Mesendoderm (in vitro differentiated cells): Measurements from ENCODE around the gene MEF2C.

ENCODE experiments used
- DNase-seq: peaks from one replicate; pipeline ENCODE4 v3.0.0; 2013
- H2AK5ac ChIP-seq: 2 replicates; pipeline ENCODE4 v1.6.1; 2013; ENCODE audit warnings: low read length, inconsistent platforms
- H2BK120ac ChIP-seq: 2 replicates; pipeline ENCODE4 v1.6.1; 2013; ENCODE audit warnings: low read depth, mild to moderate bottlenecking, low read length, moderate library complexity, mixed read lengths
- H2BK15ac ChIP-seq: replicated peaks from 2 replicates; pipeline ENCODE4 v1.6.1; 2013; ENCODE audit warnings: low read depth, mild to moderate bottlenecking, moderate library complexity
- H2BK5ac ChIP-seq: 2 replicates; pipeline ENCODE4 v1.6.1; 2013; ENCODE audit warnings: low read length, inconsistent platforms
- H3K18ac ChIP-seq: 2 replicates; pipeline ENCODE4 v1.6.1; 2013; ENCODE audit warnings: mild to moderate bottlenecking, low read length, mixed read lengths
- H3K23ac ChIP-seq: one replicate; pipeline ENCODE4 v1.6.1; 2013; ENCODE audit warnings: low read length
- H3K27ac ChIP-seq: 2 replicates; pipeline ENCODE4 v1.5.1; 2013; ENCODE audit warnings: low read depth, mild to moderate bottlenecking, inconsistent platforms, low read length, moderate library complexity
- H3K27me3 ChIP-seq: 2 replicates; pipeline ENCODE4 v1.6.1; 2013; ENCODE audit warnings: low read length, control low read depth, mild to moderate bottlenecking, inconsistent platforms; ENCODE audit not compliant: insufficient read depth, poor library complexity
- H3K36me3 ChIP-seq: 2 replicates; pipeline ENCODE4 v1.6.1; 2013; ENCODE audit warnings: low read length, inconsistent platforms; ENCODE audit not compliant: control insufficient read depth, insufficient read depth
- H3K4ac ChIP-seq: one replicate; pipeline ENCODE4 v1.6.1; 2013; ENCODE audit warnings: low read depth, mild to moderate bottlenecking, low read length, moderate library complexity
- H3K4me1 ChIP-seq: 2 replicates; pipeline ENCODE4 v1.6.1; 2013; ENCODE audit warnings: low read depth, low read length, inconsistent platforms; ENCODE audit not compliant: control insufficient read depth
- H3K4me2 ChIP-seq: 2 replicates; pipeline ENCODE4 v1.6.1; 2013; ENCODE audit warnings: low read length
- H3K4me3 ChIP-seq: 2 replicates; pipeline ENCODE4 v1.5.1; 2013; ENCODE audit warnings: mild to moderate bottlenecking, low read length
- H3K56ac ChIP-seq: one replicate; pipeline ENCODE4 v1.6.1; 2013; ENCODE audit warnings: low read length
- H3K79me1 ChIP-seq: 2 replicates; pipeline ENCODE4 v1.6.1; 2013; ENCODE audit warnings: low read length, inconsistent platforms
- H3K79me2 ChIP-seq: 2 replicates; pipeline ENCODE4 v1.6.1; 2013; ENCODE audit warnings: mild to moderate bottlenecking, low read length; ENCODE audit not compliant: control insufficient read depth, insufficient read depth
- H3K9ac ChIP-seq: 2 replicates; pipeline ENCODE4 v1.6.1; 2013; ENCODE audit warnings: low read length, inconsistent platforms
- H4K5ac ChIP-seq: one replicate; pipeline ENCODE4 v1.6.1; 2013; ENCODE audit warnings: low read length
- H4K8ac ChIP-seq: one replicate; pipeline ENCODE4 v1.6.1; 2013; ENCODE audit warnings: low read depth, mild to moderate bottlenecking, control low read depth, low read length, moderate library complexity
- WGBS: extraction: QIAGEN DNeasy Blood & Tissue Kit; methylation state at CpG from one replicate; pipeline ENCODE4 v1.1.7; 2013; ENCODE audit warnings: low lambda C conversion rate, missing lambda C conversion rate; ENCODE audit not compliant: insufficient coverage; ENCODE audit errors: extremely low coverage; 5-methylcytosine and 5-hydroxymethylcytosine counted together

Gene MEF2C

DNA sequence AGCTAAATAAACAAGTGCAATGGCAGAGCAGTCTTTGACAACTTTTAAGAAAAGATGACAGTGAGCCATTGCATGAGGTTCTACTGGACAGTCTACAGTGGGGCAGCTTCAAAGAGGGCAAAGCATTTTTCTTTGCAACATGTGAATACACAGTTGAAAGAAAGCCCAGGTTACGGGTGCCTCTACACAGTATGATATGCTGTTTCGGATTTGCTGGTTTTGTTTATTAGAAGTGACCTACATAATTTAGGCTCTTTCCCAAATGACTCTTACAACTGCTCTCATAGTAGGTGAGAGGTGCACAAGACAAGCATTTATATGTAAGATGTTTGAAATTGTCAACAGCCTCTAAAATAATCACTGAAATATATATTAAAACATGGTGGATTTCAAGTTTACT lies 62.4 kb downstream of the MEF2C start:
- Histone ChIP-seq H2BK5ac (no peak overlapping the region), H3K9ac (no peak overlapping the region), H3K4ac (no peak overlapping the region), H2BK120ac (no peak overlapping the region), H2AK5ac (no peak overlapping the region), H3K27me3 (no peaks in the 10 kb centered on the region), H3K4me1 (no peaks in the 10 kb centered on the region), H3K4me3 (no peak overlapping the region), H4K8ac (no peak overlapping the region), H3K79me1 (no peaks in the 10 kb centered on the region), H3K56ac (no peak overlapping the region), H3K4me2 (no peak overlapping the region), H4K5ac (no peak overlapping the region), H3K27ac (no peak overlapping the region), H3K36me3 (no peaks in the 10 kb centered on the region), H3K79me2 (no peaks in the 10 kb centered on the region), H3K23ac (no peak overlapping the region), H2BK15ac (no peak overlapping the region), H3K18ac (no peak overlapping the region)
- no peak for DNase-seq
- WGBS: no CpG with 5 or more reads among the region's 2 CpGs

DNA sequence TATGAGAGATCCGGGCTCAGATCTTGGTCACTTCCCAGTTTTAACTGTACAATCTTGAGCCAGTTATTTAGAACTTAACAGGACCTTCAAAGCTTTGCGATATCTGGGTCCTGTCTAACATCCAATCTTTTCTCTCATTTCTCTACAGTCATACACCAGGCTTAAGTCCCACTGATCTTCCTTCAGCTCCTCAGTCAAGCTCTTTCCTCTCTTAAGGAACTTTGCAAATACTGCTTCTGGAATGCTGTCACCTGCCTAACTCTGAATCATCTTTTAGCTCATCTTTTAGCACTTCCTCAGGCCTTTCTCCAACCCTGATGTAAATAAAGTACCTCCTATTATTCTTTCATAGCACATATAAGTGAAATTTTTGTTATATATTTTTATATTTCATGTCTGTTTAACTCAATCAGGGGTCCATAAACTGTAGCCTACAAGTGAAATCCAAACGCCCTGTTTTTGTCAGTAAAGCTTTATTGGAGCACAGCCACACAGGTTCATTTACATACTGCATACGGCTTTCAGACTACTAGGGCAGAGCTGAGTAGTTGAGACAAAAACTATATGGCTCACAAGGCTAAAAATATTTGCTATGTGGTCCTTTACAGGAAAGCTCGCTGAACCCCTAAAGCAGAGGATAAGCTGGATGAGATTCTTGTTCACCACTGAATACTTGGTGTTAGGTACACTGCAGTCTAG lies 63.5 kb downstream of the MEF2C start:
- no peak overlapping the region for H4K8ac ChIP-seq
- H3K23ac ChIP-seq: no peak overlapping the region
- no peak overlapping the region for H3K56ac ChIP-seq
- no peak overlapping the region for H3K27ac ChIP-seq
- no peak overlapping the region for H2BK120ac ChIP-seq
- H3K36me3 ChIP-seq: no peaks in the 10 kb centered on the region
- WGBS: no CpG with 5 or more reads among the region's 5 CpGs
- H3K4me1 ChIP-seq: no peaks in the 10 kb centered on the region
- H3K9ac ChIP-seq: no peak overlapping the region
- H2BK15ac ChIP-seq: no peak overlapping the region
- no peaks in the 10 kb centered on the region for H3K79me2 ChIP-seq
- no peak overlapping the region for H3K18ac ChIP-seq
- H3K4me3 ChIP-seq: no peak overlapping the region
- no peak overlapping the region for H2AK5ac ChIP-seq
- H3K4ac ChIP-seq: no peak overlapping the region
- H3K27me3 ChIP-seq: no peaks in the 10 kb centered on the region
- H2BK5ac ChIP-seq: no peak overlapping the region
- no peak overlapping the region for H3K4me2 ChIP-seq
- no peak overlapping the region for H4K5ac ChIP-seq
- peak; percentile 59 for DNase-seq
- no peaks in the 10 kb centered on the region for H3K79me1 ChIP-seq

- H2BK15ac ChIP-seq: no peak overlapping the region
- H3K56ac ChIP-seq: no peak overlapping the region
- H3K18ac ChIP-seq: no peak overlapping the region
- H3K4me1 ChIP-seq: no peaks in the 10 kb centered on the region
- H3K79me1 ChIP-seq: no peaks in the 10 kb centered on the region
- no peak overlapping the region for H3K9ac ChIP-seq
- WGBS: no CpG with 5 or more reads among the region's 4 CpGs
- no peak overlapping the region for H4K5ac ChIP-seq
- H3K27me3 ChIP-seq: no peaks in the 10 kb centered on the region
- DNase-seq: no peak
- H2AK5ac ChIP-seq: no peak overlapping the region
- H3K4ac ChIP-seq: no peak overlapping the region
- H4K8ac ChIP-seq: no peak overlapping the region
- no peak overlapping the region for H3K4me3 ChIP-seq
- H3K4me2 ChIP-seq: no peak overlapping the region
- no peak overlapping the region for H2BK5ac ChIP-seq
- no peaks in the 10 kb centered on the region for H3K79me2 ChIP-seq
- H3K36me3 ChIP-seq: no peaks in the 10 kb centered on the region
- H2BK120ac ChIP-seq: no peak overlapping the region
- H3K23ac ChIP-seq: no peak overlapping the region
- no peak overlapping the region for H3K27ac ChIP-seq
These were observed 64.7 kb downstream of the MEF2C start for GRCh38 chr5:88818296-88818695.

DNA sequence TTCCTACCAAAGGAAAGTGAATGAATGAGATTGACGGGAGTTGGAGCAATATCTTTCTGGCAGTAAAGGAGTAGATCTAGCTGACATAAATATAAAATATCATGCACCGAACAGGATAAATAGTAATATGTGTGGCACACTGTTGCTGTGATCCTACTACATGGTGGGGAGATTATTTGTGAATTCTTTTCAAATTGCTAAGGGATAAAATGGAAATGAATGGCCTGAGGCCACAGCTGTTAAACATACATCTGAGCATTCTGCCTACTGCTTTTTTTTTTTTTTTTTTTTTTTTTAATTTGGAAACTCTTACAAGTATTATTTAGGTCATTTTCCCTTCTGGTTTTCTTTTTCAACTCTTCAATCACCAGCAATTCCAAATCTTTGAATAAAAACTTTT lies 66.8 kb downstream of the MEF2C start:
- H4K8ac ChIP-seq: no peak overlapping the region
- H3K23ac ChIP-seq: no peak overlapping the region
- H3K18ac ChIP-seq: no peak overlapping the region
- H3K36me3 ChIP-seq: no peaks in the 10 kb centered on the region
- no peaks in the 10 kb centered on the region for H3K27me3 ChIP-seq
- no peak overlapping the region for H2BK5ac ChIP-seq
- no CpG with 5 or more reads among the region's 2 CpGs for WGBS
- no peak for DNase-seq
- no peak overlapping the region for H2BK120ac ChIP-seq
- no peaks in the 10 kb centered on the region for H3K79me1 ChIP-seq
- no peak overlapping the region for H3K4ac ChIP-seq
- H2AK5ac ChIP-seq: no peak overlapping the region
- H3K56ac ChIP-seq: no peak overlapping the region
- no peak overlapping the region for H3K4me2 ChIP-seq
- H3K27ac ChIP-seq: no peak overlapping the region
- H4K5ac ChIP-seq: no peak overlapping the region
- H3K4me1 ChIP-seq: no peaks in the 10 kb centered on the region
- H3K4me3 ChIP-seq: no peak overlapping the region
- H2BK15ac ChIP-seq: no peak overlapping the region
- no peak overlapping the region for H3K9ac ChIP-seq
- no peaks in the 10 kb centered on the region for H3K79me2 ChIP-seq

DNA sequence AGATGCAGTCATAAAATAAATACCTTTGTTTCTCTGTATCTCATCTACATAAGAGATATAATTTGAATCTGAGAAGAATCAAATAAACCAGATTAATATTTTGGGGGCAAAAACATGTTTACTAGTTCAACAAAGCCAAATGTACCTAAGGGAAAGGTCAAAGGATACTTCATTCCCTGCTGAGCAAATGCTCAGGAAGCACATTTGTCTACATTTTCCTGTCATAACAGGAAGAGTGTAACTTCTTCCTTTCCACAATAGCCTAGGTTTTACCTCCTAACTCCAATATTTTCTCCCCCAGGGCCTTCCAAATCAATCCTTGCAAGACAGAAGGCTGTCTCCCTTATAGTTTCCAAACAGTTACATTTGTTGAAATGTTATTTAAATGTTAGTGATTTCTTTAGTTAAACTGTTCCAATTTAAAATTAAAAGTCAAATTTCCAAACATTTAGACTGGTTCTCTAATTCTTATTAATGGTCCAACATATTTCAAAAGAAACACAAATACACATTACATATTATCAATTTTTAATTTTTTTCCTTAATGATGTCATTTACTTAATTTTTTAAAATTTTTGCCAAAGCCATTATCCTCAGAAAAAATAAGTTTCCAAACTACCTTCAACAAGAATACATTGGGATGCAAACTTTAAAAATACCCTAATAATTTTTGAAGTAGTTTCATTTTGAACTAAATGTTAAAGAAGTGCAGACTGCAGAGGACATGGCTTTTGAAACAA lies 67.8 kb downstream of the MEF2C start:
- no peak overlapping the region for H3K9ac ChIP-seq
- no peak for DNase-seq
- no peak overlapping the region for H3K56ac ChIP-seq
- no peak overlapping the region for H3K23ac ChIP-seq
- H3K79me2 ChIP-seq: no peaks in the 10 kb centered on the region
- no peaks in the 10 kb centered on the region for H3K79me1 ChIP-seq
- H2BK5ac ChIP-seq: no peak overlapping the region
- no peak overlapping the region for H3K4me2 ChIP-seq
- no peaks in the 10 kb centered on the region for H3K36me3 ChIP-seq
- no peak overlapping the region for H3K27ac ChIP-seq
- no peaks in the 10 kb centered on the region for H3K4me1 ChIP-seq
- no peak overlapping the region for H3K4ac ChIP-seq
- no peak overlapping the region for H4K5ac ChIP-seq
- H3K4me3 ChIP-seq: no peak overlapping the region
- H2BK15ac ChIP-seq: no peak overlapping the region
- no peaks in the 10 kb centered on the region for H3K27me3 ChIP-seq
- H2AK5ac ChIP-seq: no peak overlapping the region
- H4K8ac ChIP-seq: no peak overlapping the region
- no peak overlapping the region for H3K18ac ChIP-seq
- no peak overlapping the region for H2BK120ac ChIP-seq
